ENCODE data around the gene FLT1.

The FLT1 gene

GRCh38 chr13:28531077-28531844 is 36.3 kb upstream of the FLT1 start:
- Histone ChIP-seq H4K20me1 (ENCODE audit: insufficient read depth) (no peaks in the 10 kb centered on the region), H3K4me1 (ENCODE audit: low read depth, poor library complexity, severe bottlenecking) (no peaks in the 10 kb centered on the region), H3K27ac (no peak overlapping the region), H3K9ac (no peak overlapping the region), H3K4me3 (IDR thresholded peaks at IDR 0.05; ENCODE audit: insufficient read depth, low read depth, low read length) (no peak overlapping the region), H3K79me2 (ENCODE audit: insufficient read depth, low read depth) (no peaks in the 10 kb centered on the region), H3K4me2 (no peak overlapping the region), H3K27me3 (ENCODE audit: insufficient read depth, low read depth) (no peaks in the 10 kb centered on the region), H2AFZ (ENCODE audit: low read depth) (no peak overlapping the region), H3K36me3 (ENCODE audit: insufficient read depth) (no peaks in the 10 kb centered on the region)
- TF ChIP-seq CTCF (conservative IDR thresholded peaks at IDR 0.05; ENCODE audit: low read depth, low read length), result no peak

- Histone ChIP-seq H3K27me3 (ENCODE audit: insufficient read depth, low read depth) (no peaks in the 10 kb centered on the region), H3K79me2 (ENCODE audit: insufficient read depth, low read depth) (no peaks in the 10 kb centered on the region), H3K36me3 (ENCODE audit: insufficient read depth) (no peaks in the 10 kb centered on the region), H4K20me1 (ENCODE audit: insufficient read depth) (no peaks in the 10 kb centered on the region), H3K27ac (no peak overlapping the region), H3K4me3 (IDR thresholded peaks at IDR 0.05; ENCODE audit: insufficient read depth, low read depth, low read length) (no peak overlapping the region), H3K9ac (no peak overlapping the region), H3K4me2 (no peak overlapping the region), H2AFZ (ENCODE audit: low read depth) (no peak overlapping the region), H3K4me1 (ENCODE audit: low read depth, poor library complexity, severe bottlenecking) (no peaks in the 10 kb centered on the region)
- TF ChIP-seq CTCF (conservative IDR thresholded peaks at IDR 0.05; ENCODE audit: low read depth, low read length), result no peak
These were observed 35.8 kb upstream of the FLT1 start for GRCh38 chr13:28530729-28531076.

- no peaks in the 10 kb centered on the region for H3K36me3 ChIP-seq (ENCODE audit: insufficient read depth)
- no peak for TF ChIP-seq CTCF (conservative IDR thresholded peaks at IDR 0.05; ENCODE audit: low read depth, low read length)
- H3K27me3 ChIP-seq (ENCODE audit: insufficient read depth, low read depth), result no peaks in the 10 kb centered on the region
- H3K4me1 ChIP-seq (ENCODE audit: low read depth, poor library complexity, severe bottlenecking), result no peaks in the 10 kb centered on the region
- no peak overlapping the region for H3K4me3 ChIP-seq (IDR thresholded peaks at IDR 0.05; ENCODE audit: insufficient read depth, low read depth, low read length)
- H3K9ac ChIP-seq, result no peak overlapping the region
- H4K20me1 ChIP-seq (ENCODE audit: insufficient read depth), result no peaks in the 10 kb centered on the region
- H3K79me2 ChIP-seq (ENCODE audit: insufficient read depth, low read depth), result no peaks in the 10 kb centered on the region
- no peak overlapping the region for H3K27ac ChIP-seq
- H2AFZ ChIP-seq (ENCODE audit: low read depth), result no peak overlapping the region
- H3K4me2 ChIP-seq, result no peak overlapping the region
These were observed 34.9 kb upstream of the FLT1 start for GRCh38 chr13:28529836-28530235.

- H4K20me1 ChIP-seq (ENCODE audit: insufficient read depth), result no peaks in the 10 kb centered on the region
- no peak overlapping the region for H3K27ac ChIP-seq
- TF ChIP-seq CTCF (conservative IDR thresholded peaks at IDR 0.05; ENCODE audit: low read depth, low read length), result no peak
- H3K27me3 ChIP-seq (ENCODE audit: insufficient read depth, low read depth), result no peaks in the 10 kb centered on the region
- no peaks in the 10 kb centered on the region for H3K79me2 ChIP-seq (ENCODE audit: insufficient read depth, low read depth)
- H3K4me2 ChIP-seq, result no peak overlapping the region
- no peak overlapping the region for H3K9ac ChIP-seq
- no peaks in the 10 kb centered on the region for H3K36me3 ChIP-seq (ENCODE audit: insufficient read depth)
- H3K4me3 ChIP-seq (IDR thresholded peaks at IDR 0.05; ENCODE audit: insufficient read depth, low read depth, low read length), result no peak overlapping the region
- H2AFZ ChIP-seq (ENCODE audit: low read depth), result no peak overlapping the region
- no peaks in the 10 kb centered on the region for H3K4me1 ChIP-seq (ENCODE audit: low read depth, poor library complexity, severe bottlenecking)
These were observed 33.9 kb upstream of the FLT1 start for GRCh38 chr13:28528848-28529247.
